Esophagus squamous epithelium (tissue), 5 donors: ENCODE data around the gene ENTPD2. TPM values are rescaled to one million over a fixed set of nuclear protein-coding genes. Genes with fewer than 3 reads are reported as not detected.
A peak's percentile ranks its signal among the peaks of the same experiment; 100 is the strongest.

Source experiments
- DNase-seq: peaks from one replicate; lab custom pipeline; 2025; lab: John Stamatoyannopoulos, UW
- H3K27ac ChIP-seq, 4 donors: fragments of 200-600 bp; sonication (generic); one replicate each; pipeline ENCODE4 v1.5.1; 2016 to 2019; ENCODE audit warnings: mild to moderate bottlenecking in 1 of 4
- H3K27me3 ChIP-seq, 4 donors: fragments of 200-600 bp; sonication (generic); 1 replicate in 3 of 4; 2 replicates in 1 of 4; pipeline versions ENCODE4 v1.5.1 to v1.6.0; 2017 to 2021; ENCODE audit warnings: antibody characterized with exemption in 1 of 4
- H3K36me3 ChIP-seq, 3 donors: fragments of 200-600 bp; sonication (generic); one replicate each; pipeline ENCODE4 v1.5.1; 2016 to 2019
- H3K4me1 ChIP-seq, 3 donors: fragments of 200-600 bp; sonication (generic); one replicate each; pipeline ENCODE4 v1.5.1; 2017 to 2019
- H3K4me3 ChIP-seq, 4 donors: fragments of 200-600 bp; sonication (generic); 1 replicate in 3 of 4; 2 replicates in 1 of 4; pipeline ENCODE4 v1.5.1; 2016 to 2019; ENCODE audit warnings: mild to moderate bottlenecking in 2 of 4, moderate library complexity in 1 of 4
- H3K9me3 ChIP-seq, 3 donors: fragments of 200-600 bp; sonication (generic); one replicate each; pipeline ENCODE4 v1.5.1; 2016 to 2019
- CTCF ChIP-seq, 6 experiments: fragments of 450-650 bp in 4 of 6; fragments of 200-600 bp in 2 of 6; sonication (generic) in 2 of 6; IDR thresholded peaks; one replicate each; pipeline ENCODE4 v1.5.1; 2016 to 2019; ENCODE audit warnings: antibody characterized with exemption in 6 of 6, mild to moderate bottlenecking in 4 of 6, moderate library complexity in 4 of 6
- POLR2A ChIP-seq, 4 donors: fragments of 450-650 bp; IDR thresholded peaks; one replicate each; pipeline ENCODE4 v1.6.1; 2017; ENCODE audit warnings: antibody characterized with exemption in 4 of 4, mild to moderate bottlenecking in 4 of 4, moderate library complexity in 3 of 4
- WGBS, 2 donors: methylation state at CpG; one replicate each; pipeline ENCODE4 v1.1.5; 2018; 5-methylcytosine and 5-hydroxymethylcytosine counted together
- intact Hi-C: fragments of 100-400 bp; cut with DNase I; formaldehyde crosslinking; loops from one replicate; pipeline ENCODE4 v1.15.0; 2022
- total RNA-seq, 4 donors: library from RNA; depleted of rRNA; stranded (reverse); fragments of >200 nt; gene quantifications; one replicate each; pipeline ENCODE4 v1.1.0, GENCODE V29; 2016
- donor health status: DM: yes; HTN: yes; CAD: no.

ENTPD2 gene
- total RNA-seq, 4 donors from 2014 or later = 0.47 to 1.3 (median 0.86) TPM

GRCh38 chr9:137018761-137019559, 34.9 kb downstream of the ENTPD2 start:
- TF ChIP-seq CTCF (IDR thresholded peaks at IDR 0.05) (peak in 1 of 6 experiments; percentile 22), POLR2A (IDR thresholded peaks at IDR 0.05) (no peak)
- Histone ChIP-seq H3K4me1 (peaks cover 0 to 3% (median 0%) of the 10 kb centered on the region in 3 donors), H3K9me3 (no peaks in the 10 kb centered on the region), H3K36me3 (peaks cover 0 to 53% (median 0%) of the 10 kb centered on the region in 3 donors), H3K27ac (no peak overlapping the region), H3K4me3 (no peak overlapping the region), H3K27me3 (no peaks in the 10 kb centered on the region)
- no peak for DNase-seq
- intact Hi-C loops = no loop called here
- WGBS, 2 donors = 70 to 82% methylated on average over 17 to 19 of the region's 36 CpGs

GRCh38 chr9:137017791-137018497, 35.9 kb downstream of the ENTPD2 start:
- TF ChIP-seq CTCF (IDR thresholded peaks at IDR 0.05) (no peak), POLR2A (IDR thresholded peaks at IDR 0.05) (no peak)
- Histone ChIP-seq H3K27ac (no peak overlapping the region), H3K4me3 (no peak overlapping the region), H3K4me1 (peaks cover 0 to 3% (median 0%) of the 10 kb centered on the region in 3 donors), H3K36me3 (peaks cover 0 to 63% (median 0%) of the 10 kb centered on the region in 3 donors), H3K27me3 (no peaks in the 10 kb centered on the region), H3K9me3 (no peaks in the 10 kb centered on the region)
- no peak for DNase-seq
- WGBS, 2 donors = 87% methylated on average over 10 of the region's 45 CpGs; no CpG with 5 or more reads in 1 of the 2 donors
- intact Hi-C loops = no loop called here

- 91 to 98% methylated on average over 13 to 21 of the region's 28 CpGs for WGBS, 2 donors
- TF ChIP-seq CTCF (IDR thresholded peaks at IDR 0.05) = no peak
- no peak for TF ChIP-seq POLR2A (IDR thresholded peaks at IDR 0.05)
- no peak overlapping the region for H3K27ac ChIP-seq
- DNase-seq = no peak
- peaks cover 0 to 72% (median 0%) of the 10 kb centered on the region in 3 donors for H3K36me3 ChIP-seq
- H3K9me3 ChIP-seq = no peaks in the 10 kb centered on the region
- H3K27me3 ChIP-seq = no peaks in the 10 kb centered on the region
- H3K4me1 ChIP-seq = no peaks in the 10 kb centered on the region
- intact Hi-C loops = no loop called here
- no peak overlapping the region for H3K4me3 ChIP-seq
These were observed 36.8 kb downstream of the ENTPD2 start for GRCh38 chr9:137017071-137017470.

GRCh38 chr9:137016436-137016835, 37.4 kb downstream of the ENTPD2 start:
- WGBS, 2 donors = no CpG with 5 or more reads among the region's 16 CpGs
- no peak overlapping the region for H3K27ac ChIP-seq
- no peak for DNase-seq
- no peak overlapping the region for H3K4me3 ChIP-seq
- no peaks in the 10 kb centered on the region for H3K27me3 ChIP-seq
- H3K9me3 ChIP-seq = no peaks in the 10 kb centered on the region
- intact Hi-C loops = no loop called here
- TF ChIP-seq CTCF (IDR thresholded peaks at IDR 0.05) = no peak
- TF ChIP-seq POLR2A (IDR thresholded peaks at IDR 0.05) = no peak
- H3K36me3 ChIP-seq = peaks cover 0 to 78% (median 0%) of the 10 kb centered on the region in 3 donors
- no peaks in the 10 kb centered on the region for H3K4me1 ChIP-seq

- Histone ChIP-seq H3K4me1 (no peaks in the 10 kb centered on the region), H3K27ac (no peak overlapping the region), H3K36me3 (peaks cover 0 to 83% (median 0%) of the 10 kb centered on the region in 3 donors), H3K4me3 (no peak overlapping the region), H3K27me3 (no peaks in the 10 kb centered on the region), H3K9me3 (no peaks in the 10 kb centered on the region)
- DNase-seq = no peak
- 70 to 86% methylated on average over 2 to 4 of the region's 21 CpGs for WGBS, 2 donors
- intact Hi-C loops = no loop called here
- TF ChIP-seq CTCF (IDR thresholded peaks at IDR 0.05) (no peak), POLR2A (IDR thresholded peaks at IDR 0.05) (no peak)
These were observed 37.9 kb downstream of the ENTPD2 start for GRCh38 chr9:137015976-137016375.
